PC-9 (cell line): Measurements from ENCODE around the gene KCNIP2.

ENCODE experiments used
- CTCF ChIP-seq: fragments of 200-600 bp; sonication (generic); conservative IDR thresholded peaks from 2 replicates; pipeline ENCODE4 v1.6.1; 2017; ENCODE audit warnings: mixed run types, antibody characterized with exemption, mild to moderate bottlenecking, moderate library complexity
- EZH2 ChIP-seq: fragments of 200-600 bp; sonication (generic); IDR thresholded peaks from 2 replicates; pipeline ENCODE4 v1.8.0; 2017; ENCODE audit warnings: antibody characterized with exemption, low read depth

GRCh38 chr10:101807158-101807557 is 36.4 kb downstream of the KCNIP2 start:
- no peak for TF ChIP-seq CTCF
- no peak for TF ChIP-seq EZH2
